Adrenal gland (tissue), 12 donors: ENCODE measurements around the gene CHMP1A. TPM values are rescaled to one million over a fixed set of nuclear protein-coding genes. Genes with fewer than 3 reads are reported as not detected.

Experiments
- DNase-seq, 7 donors: peaks; one replicate each; pipeline ENCODE4 v3.0.0-alpha.2; 2019 to 2020
- H3K27ac ChIP-seq, 5 donors: fragments of 200-600 bp; sonication (generic) in 4 of 5; 1 replicate in 3 of 5; 2 replicates in 2 of 5; pipeline versions ENCODE4 v1.5.1 to v1.8.0; 2016 to 2020; ENCODE audit warnings: mild to moderate bottlenecking in 1 of 5
- H3K27me3 ChIP-seq: fragments of 200-600 bp; 2 replicates; pipeline ENCODE4 v1.8.0; 2021
- H3K36me3 ChIP-seq, 2 donors: fragments of 200-600 bp; replicated peaks in 1 of 2; 1 replicate in 1 of 2; 2 replicates in 1 of 2; pipeline versions ENCODE4 v1.5.1 to v1.8.0; 2018 to 2022
- H3K4me1 ChIP-seq, 2 donors: fragments of 200-600 bp; replicated peaks in 1 of 2; 1 replicate in 1 of 2; 2 replicates in 1 of 2; pipeline versions ENCODE4 v1.5.1 to v1.8.0; 2018 to 2021
- H3K4me3 ChIP-seq, 4 donors: fragments of 200-600 bp; sonication (generic) in 3 of 4; one replicate each; pipeline ENCODE4 v1.5.1; 2016 to 2018
- H3K9me3 ChIP-seq, 3 donors: fragments of 200-600 bp; sonication (generic) in 1 of 3; replicated peaks in 1 of 3; 1 replicate in 2 of 3; 2 replicates in 1 of 3; pipeline versions ENCODE4 v1.5.1 to v1.8.0; 2016 to 2021
- CTCF ChIP-seq, 6 experiments: fragments of 450-650 bp in 4 of 6; fragments of 200-600 bp in 2 of 6; sonication (generic) in 1 of 6; IDR thresholded peaks; 1 replicate in 5 of 6; 2 replicates in 1 of 6; pipeline versions ENCODE4 v1.5.1 to v1.8.0; 2016 to 2021; ENCODE audit warnings: antibody characterized with exemption in 6 of 6, mild to moderate bottlenecking in 2 of 6, moderate library complexity in 1 of 6
- POLR2A ChIP-seq, 2 donors: fragments of 450-650 bp; IDR thresholded peaks; one replicate each; pipeline ENCODE4 v1.6.1; 2017; ENCODE audit warnings: antibody characterized with exemption in 2 of 2, mild to moderate bottlenecking in 2 of 2, moderate library complexity in 1 of 2
- WGBS, 4 donors: extraction: QIAGEN DNeasy Blood & Tissue Kit in 2 of 4; methylation state at CpG; one replicate each; pipeline versions ENCODE4 v1.1.5 to v1.1.7; 2013 to 2017; 5-methylcytosine and 5-hydroxymethylcytosine counted together
- intact Hi-C, 2 donors: fragments of 100-400 bp; cut with DNase I; formaldehyde crosslinking; loops; one replicate each; pipeline versions ENCODE4 v1.14.1 to v1.15.0; 2022 to 2023
- polyA plus RNA-seq, 3 donors: library from polyadenylated mRNA; stranded (reverse); fragments of 200-250 nt in 2 of 3; fragments of 350-450 nt in 1 of 3; fragmentation: Illumina TruSeq in 1 of 3; extraction: RNeasy Lipid Tissue Mini Kit (QIAGEN cat#74804) in 1 of 3; gene quantifications; one replicate each; pipeline ENCODE4 v1.2.3, GENCODE V29; 2013 to 2014
- total RNA-seq, 9 donors: library from RNA; depleted of rRNA in 4 of 9; stranded (reverse); fragments of >200 nt in 4 of 9; fragments of 120-200 nt in 1 of 9; fragmentation: NEBNext Ultra II Directional in 1 of 9; extraction: Animal tissue kit (Norgen Biotek cat#: 25700) in 1 of 9; gene quantifications; one replicate each; pipeline versions ENCODE4 v1.1.0 to v1.2.4, GENCODE V29; 2013 to 2023
- donor health status: healthy with polysubstance abuse.
- donor health status: Bipolar disorder and iron deficiency.
- donor health status: DM: yes; HTN: yes; CAD: no.
- donor health status: DM: no; HTN: no; CAD: no.
- donor health status: DM: no; HTN: no; CAD: no.
- donor health status: DM: yes; HTN: yes; CAD: no.

CHMP1A gene
- total and polyA plus RNA-seq, 12 donors = 32.5 to 100.0 (median 64.6) TPM

GRCh38 chr16:89687092-89687940 lies 29.8 kb upstream of the CHMP1A start:
- peaks cover 8 to 10% of the 10 kb centered on the region in 2 donors for H3K4me1 ChIP-seq
- H3K4me3 ChIP-seq = peak overlapping the region; percentile 42 to 82 (median 68)
- peak overlapping the region in 3 of 5 donors; percentile 45 to 81 (median 59) for H3K27ac ChIP-seq
- no peaks in the 10 kb centered on the region for H3K9me3 ChIP-seq
- DNase-seq = peak in 1 of 7 donors; percentile 22
- peaks cover 0 to 28% of the 10 kb centered on the region in 2 donors for H3K36me3 ChIP-seq
- TF ChIP-seq CTCF (IDR thresholded peaks at IDR 0.05) (no peak), POLR2A (IDR thresholded peaks at IDR 0.05) (no peak)
- intact Hi-C loops = no loop called here
- H3K27me3 ChIP-seq = no peaks in the 10 kb centered on the region
- WGBS, 4 donors = 12 to 26% (median 14%) methylated on average over 18 to 42 of the region's 42 CpGs

DNA sequence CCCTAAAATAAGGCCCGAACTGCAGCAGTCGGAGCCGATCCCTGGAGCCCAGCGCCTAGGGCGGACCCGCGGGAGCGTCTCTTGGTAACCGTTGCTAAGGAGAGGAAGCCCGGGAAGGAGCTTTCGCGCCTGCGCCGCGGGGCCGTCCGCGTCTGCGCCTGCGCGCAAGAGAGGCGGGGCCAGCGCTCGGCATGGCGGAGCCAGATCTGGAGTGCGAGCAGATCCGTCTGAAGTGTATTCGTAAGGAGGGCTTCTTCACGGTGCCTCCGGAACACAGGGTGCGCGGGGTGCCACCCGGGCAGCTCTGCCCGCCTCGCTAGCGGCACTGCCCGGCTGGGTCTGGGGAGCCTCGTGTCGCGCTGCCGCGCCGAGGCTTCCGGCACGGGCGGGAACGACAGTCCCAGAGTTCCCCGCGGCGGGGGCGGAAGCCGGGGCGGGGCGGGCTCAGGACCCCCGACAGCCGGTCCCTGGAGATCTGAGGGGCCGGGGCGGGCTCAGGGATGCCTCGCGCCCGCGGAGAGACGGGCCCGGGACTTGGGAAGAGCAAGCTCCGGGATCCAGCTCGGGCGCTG lies 29.1 kb upstream of the CHMP1A start, which contains the start of gene CDK10:
Gene CDK10 (plus strand): TSS at position 170 of the 572 bp plus-strand sequence. CDS start 22 bp downstream, at position 192.
- H3K27ac ChIP-seq = peak within 1 kb of the TSS in 4 of 5 donors; percentile 49 to 81 (median 68)
- intact Hi-C loops = no loop called here
- no peaks in the 10 kb centered on the region for H3K9me3 ChIP-seq
- peaks cover 8 to 10% of the 10 kb centered on the region in 2 donors for H3K4me1 ChIP-seq
- H3K27me3 ChIP-seq = no peaks in the 10 kb centered on the region
- DNase-seq = peak; percentile 83 to 95 (median 93)
- WGBS, 4 donors = 1% methylated on average over 31 to 67 of the region's 67 CpGs; no CpG with 5 or more reads in 1 of the 4 donors
- H3K36me3 ChIP-seq = peaks cover 0 to 21% of the 10 kb centered on the region in 2 donors
- peak within 1 kb of the TSS; percentile 42 to 82 (median 68) for H3K4me3 ChIP-seq
- TF ChIP-seq CTCF (IDR thresholded peaks at IDR 0.05) = no peak
- peak; percentile 53 to 54 for TF ChIP-seq POLR2A (IDR thresholded peaks at IDR 0.05)

DNA sequence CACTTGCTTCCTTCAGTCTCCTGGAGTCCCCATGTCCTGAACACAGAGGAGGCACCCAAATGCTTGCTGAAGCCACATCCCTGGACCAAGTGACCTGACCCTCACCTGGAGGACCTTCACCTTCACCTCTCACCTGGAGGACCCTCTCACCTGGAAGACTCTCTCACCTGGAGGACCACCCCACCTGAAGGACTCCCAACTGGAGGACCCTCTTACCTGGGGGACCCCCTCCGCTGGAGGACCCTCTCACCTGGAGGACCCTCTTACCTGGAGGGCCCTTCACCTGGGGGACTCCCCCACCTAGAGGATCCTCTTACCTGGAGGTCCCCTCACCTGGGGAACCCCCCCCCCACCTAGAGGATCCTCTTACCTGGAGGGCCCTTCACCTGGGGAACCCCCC lies 28.4 kb upstream of the CHMP1A start:
- H3K4me3 ChIP-seq = no peak overlapping the region
- TF ChIP-seq CTCF (IDR thresholded peaks at IDR 0.05) = no peak
- no peak for TF ChIP-seq POLR2A (IDR thresholded peaks at IDR 0.05)
- H3K4me1 ChIP-seq = peaks cover 8 to 10% of the 10 kb centered on the region in 2 donors
- WGBS, 4 donors = 83 to 100% (median 93%) methylated on average over 1 of the region's 1 CpG
- no peak overlapping the region for H3K27ac ChIP-seq
- H3K9me3 ChIP-seq = no peaks in the 10 kb centered on the region
- no peak for DNase-seq
- intact Hi-C loops = no loop called here
- peaks cover 0 to 15% of the 10 kb centered on the region in 2 donors for H3K36me3 ChIP-seq
- no peaks in the 10 kb centered on the region for H3K27me3 ChIP-seq

DNA sequence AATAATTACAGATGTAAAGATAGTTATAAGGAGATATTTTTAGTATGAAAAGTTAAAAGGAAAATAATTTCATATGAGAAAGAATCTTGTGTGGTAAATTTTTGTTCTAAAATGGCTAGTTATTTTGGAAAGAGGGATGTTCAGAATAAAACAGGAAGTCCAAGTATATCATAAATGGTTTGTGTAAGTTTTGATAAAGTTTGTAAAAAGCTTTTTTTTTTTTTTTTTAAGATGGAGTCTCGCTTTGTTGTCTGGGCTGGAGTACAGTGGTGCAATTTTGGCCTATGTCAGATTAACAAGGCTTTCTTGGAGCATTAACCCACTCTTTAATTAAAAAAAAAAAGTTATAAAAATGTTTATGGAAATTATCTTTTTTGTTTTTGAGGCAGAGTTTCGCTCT lies 20.8 kb upstream of the CHMP1A start:
- Histone ChIP-seq H3K9me3 (no peaks in the 10 kb centered on the region), H3K4me3 (no peak overlapping the region), H3K4me1 (no peaks in the 10 kb centered on the region), H3K27ac (no peak overlapping the region), H3K36me3 (no peaks in the 10 kb centered on the region), H3K27me3 (no peaks in the 10 kb centered on the region)
- DNase-seq = no peak
- no peak for TF ChIP-seq CTCF (IDR thresholded peaks at IDR 0.05)
- TF ChIP-seq POLR2A (IDR thresholded peaks at IDR 0.05) = no peak
- 89 to 100% (median 98%) methylated on average over 2 of the region's 2 CpGs for WGBS, 4 donors
- intact Hi-C loops = no loop called here
